GM20431 (cell line): ENCODE measurements around the gene IFNGR2.
"Not testable (repeated sequence)": the region's sequence is repeated elsewhere in the genome, so short reads cannot be mapped to it uniquely, and the experiment has no call there.

Source experiments
- in situ Hi-C: fragments of 300-500 bp; cut with MseI, MboI; formaldehyde crosslinking; loops from one replicate; pipeline ENCODE4 v1.15.0; 2020; ENCODE audit warnings: low sequenced_read_pairs; ENCODE audit not compliant: unreplicated experiment

The IFNGR2 gene

GRCh38 chr21:33403128-33403785 lies at the start of gene IFNGR2:
IFNGR2 (plus strand) TSS chr21:33403413; CDS start chr21:33403544, 131 bp downstream.
- in situ Hi-C loops: no loop called here

GRCh38 chr21:33355355-33355754 lies 47.9 kb upstream of the IFNGR2 start:
- in situ Hi-C loops: no loop called here

- in situ Hi-C loops: no loop called here
Observed at GRCh38 chr21:33355996-33356395, 47.2 kb upstream of the IFNGR2 start.

GRCh38 chr21:33357177-33357576 lies 46.0 kb upstream of the IFNGR2 start:
- in situ Hi-C loops: no loop called here

GRCh38 chr21:33359446-33359845 lies 43.8 kb upstream of the IFNGR2 start:
- in situ Hi-C loops: no loop called here

GRCh38 chr21:33360281-33360680 lies 42.9 kb upstream of the IFNGR2 start:
- in situ Hi-C loops: no loop called here

- in situ Hi-C loops: no loop called here
Observed at GRCh38 chr21:33360881-33361602, 42.2 kb upstream of the IFNGR2 start.

- in situ Hi-C loops: no loop called here
Observed at GRCh38 chr21:33362044-33362555, 41.1 kb upstream of the IFNGR2 start.

GRCh38 chr21:33363911-33364609 lies 39.2 kb upstream of the IFNGR2 start:
- in situ Hi-C loops: not testable (repeated sequence)

- in situ Hi-C loops: no loop called here
Observed at GRCh38 chr21:33364830-33365229, 38.4 kb upstream of the IFNGR2 start.

- in situ Hi-C loops: no loop called here
Observed at GRCh38 chr21:33367309-33367973, 35.8 kb upstream of the IFNGR2 start.

- in situ Hi-C loops: no loop called here
Observed at GRCh38 chr21:33368124-33368523, 35.1 kb upstream of the IFNGR2 start.

- in situ Hi-C loops: no loop called here
Observed at GRCh38 chr21:33368576-33368975, 34.6 kb upstream of the IFNGR2 start.

GRCh38 chr21:33369586-33369985 lies 33.6 kb upstream of the IFNGR2 start:
- in situ Hi-C loops: no loop called here

GRCh38 chr21:33370305-33370704 lies 32.9 kb upstream of the IFNGR2 start:
- in situ Hi-C loops: no loop called here

GRCh38 chr21:33371366-33371765 lies 31.8 kb upstream of the IFNGR2 start:
- in situ Hi-C loops: no loop called here

- in situ Hi-C loops: no loop called here
Observed at GRCh38 chr21:33372582-33372981, 30.6 kb upstream of the IFNGR2 start.

- in situ Hi-C loops: no loop called here
Observed at GRCh38 chr21:33373451-33373850, 29.8 kb upstream of the IFNGR2 start.

- in situ Hi-C loops: no loop called here
Observed at GRCh38 chr21:33374080-33374449, 29.1 kb upstream of the IFNGR2 start.

- in situ Hi-C loops: no loop called here
Observed at GRCh38 chr21:33374450-33375096, 28.6 kb upstream of the IFNGR2 start.
